Measurements from ENCODE around the gene TBXAS1.

TBXAS1 gene

GRCh38 chr7:139987691-139988516, 158.8 kb downstream of the TBXAS1 start:
- no peak for DNase-seq (ENCODE audit: low spot score)
- no peaks in the 10 kb centered on the region for H3K4me1 ChIP-seq (ENCODE audit: insufficient read depth, poor library complexity, severe bottlenecking)
- no peaks in the 10 kb centered on the region for H3K27me3 ChIP-seq (ENCODE audit: insufficient read depth, poor library complexity, severe bottlenecking)
- TF ChIP-seq CTCF (IDR thresholded peaks at IDR 0.05; ENCODE audit: poor library complexity, severe bottlenecking), result no peak
- H3K9me3 ChIP-seq (ENCODE audit: severe bottlenecking), result no peaks in the 10 kb centered on the region
- no peak overlapping the region for H3K4me3 ChIP-seq (ENCODE audit: severe bottlenecking)
- H3K27ac ChIP-seq (ENCODE audit: poor library complexity, severe bottlenecking), result no peak overlapping the region
- ATAC-seq (ENCODE audit: low read depth), result no peak
- H3K36me3 ChIP-seq (ENCODE audit: low read depth), result no peaks in the 10 kb centered on the region

- no peak for TF ChIP-seq CTCF (IDR thresholded peaks at IDR 0.05; ENCODE audit: poor library complexity, severe bottlenecking)
These were observed 160.5 kb downstream of the TBXAS1 start for GRCh38 chr7:139989366-139990141.

GRCh38 chr7:139990142-139990535, 161.1 kb downstream of the TBXAS1 start:
- H3K4me1 ChIP-seq (ENCODE audit: insufficient read depth, poor library complexity, severe bottlenecking), result no peaks in the 10 kb centered on the region
- H3K4me3 ChIP-seq (ENCODE audit: severe bottlenecking), result no peak overlapping the region
- DNase-seq (ENCODE audit: low spot score) (no peak), ATAC-seq (ENCODE audit: low read depth) (no peak)
- no peak overlapping the region for H3K27ac ChIP-seq (ENCODE audit: poor library complexity, severe bottlenecking)
- H3K9me3 ChIP-seq (ENCODE audit: severe bottlenecking), result no peaks in the 10 kb centered on the region
- H3K27me3 ChIP-seq (ENCODE audit: insufficient read depth, poor library complexity, severe bottlenecking), result no peaks in the 10 kb centered on the region
- no peaks in the 10 kb centered on the region for H3K36me3 ChIP-seq (ENCODE audit: low read depth)
- no peak for TF ChIP-seq CTCF (IDR thresholded peaks at IDR 0.05; ENCODE audit: poor library complexity, severe bottlenecking)

More at GRCh38 chr7:139989366-139990141, 160.5 kb downstream of the TBXAS1 start:
- DNase-seq (ENCODE audit: low spot score) (no peak), ATAC-seq (ENCODE audit: low read depth) (no peak)
- no peaks in the 10 kb centered on the region for H3K36me3 ChIP-seq (ENCODE audit: low read depth)
- H3K4me3 ChIP-seq (ENCODE audit: severe bottlenecking), result no peak overlapping the region
- H3K4me1 ChIP-seq (ENCODE audit: insufficient read depth, poor library complexity, severe bottlenecking), result no peaks in the 10 kb centered on the region
- no peaks in the 10 kb centered on the region for H3K27me3 ChIP-seq (ENCODE audit: insufficient read depth, poor library complexity, severe bottlenecking)
- H3K27ac ChIP-seq (ENCODE audit: poor library complexity, severe bottlenecking), result no peak overlapping the region
- H3K9me3 ChIP-seq (ENCODE audit: severe bottlenecking), result no peaks in the 10 kb centered on the region

GRCh38 chr7:139990571-139991268, 161.7 kb downstream of the TBXAS1 start:
- no peak for TF ChIP-seq CTCF (IDR thresholded peaks at IDR 0.05; ENCODE audit: poor library complexity, severe bottlenecking)
- no peak overlapping the region for H3K27ac ChIP-seq (ENCODE audit: poor library complexity, severe bottlenecking)
- no peaks in the 10 kb centered on the region for H3K36me3 ChIP-seq (ENCODE audit: low read depth)
- no peak overlapping the region for H3K4me3 ChIP-seq (ENCODE audit: severe bottlenecking)
- H3K27me3 ChIP-seq (ENCODE audit: insufficient read depth, poor library complexity, severe bottlenecking), result no peaks in the 10 kb centered on the region
- no peak for DNase-seq (ENCODE audit: low spot score)
- no peaks in the 10 kb centered on the region for H3K4me1 ChIP-seq (ENCODE audit: insufficient read depth, poor library complexity, severe bottlenecking)
- H3K9me3 ChIP-seq (ENCODE audit: severe bottlenecking), result no peaks in the 10 kb centered on the region
- ATAC-seq (ENCODE audit: low read depth), result no peak

Data from RWPE2 (cell line).